WTC11 (cell line): ENCODE data around the gene CCNH.

ENCODE experiments used
- RELA ChIP-seq: sonication (generic); formaldehyde crosslinking; IDR thresholded peaks from 2 replicates; pipeline ENCODE4 v1.8.1; 2022; ENCODE audit warnings: missing genetic modification reagents, mild to moderate bottlenecking, borderline replicate concordance
- TF ChIP-seq, protein P1 (sequence below): fragments of 200-600 bp; IDR thresholded peaks from 2 replicates; pipeline ENCODE4 v1.8.0; 2022; ENCODE audit warnings: antibody characterized with exemption

- TF ChIP-seq, protein P1, sequence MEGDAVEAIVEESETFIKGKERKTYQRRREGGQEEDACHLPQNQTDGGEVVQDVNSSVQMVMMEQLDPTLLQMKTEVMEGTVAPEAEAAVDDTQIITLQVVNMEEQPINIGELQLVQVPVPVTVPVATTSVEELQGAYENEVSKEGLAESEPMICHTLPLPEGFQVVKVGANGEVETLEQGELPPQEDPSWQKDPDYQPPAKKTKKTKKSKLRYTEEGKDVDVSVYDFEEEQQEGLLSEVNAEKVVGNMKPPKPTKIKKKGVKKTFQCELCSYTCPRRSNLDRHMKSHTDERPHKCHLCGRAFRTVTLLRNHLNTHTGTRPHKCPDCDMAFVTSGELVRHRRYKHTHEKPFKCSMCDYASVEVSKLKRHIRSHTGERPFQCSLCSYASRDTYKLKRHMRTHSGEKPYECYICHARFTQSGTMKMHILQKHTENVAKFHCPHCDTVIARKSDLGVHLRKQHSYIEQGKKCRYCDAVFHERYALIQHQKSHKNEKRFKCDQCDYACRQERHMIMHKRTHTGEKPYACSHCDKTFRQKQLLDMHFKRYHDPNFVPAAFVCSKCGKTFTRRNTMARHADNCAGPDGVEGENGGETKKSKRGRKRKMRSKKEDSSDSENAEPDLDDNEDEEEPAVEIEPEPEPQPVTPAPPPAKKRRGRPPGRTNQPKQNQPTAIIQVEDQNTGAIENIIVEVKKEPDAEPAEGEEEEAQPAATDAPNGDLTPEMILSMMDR, result no peak
- no peak for TF ChIP-seq RELA (CRISPR knock-in tag)
These were observed 65.5 kb downstream of the CCNH start for GRCh38 chr5:87347272-87347671.
